Endothelial cell of coronary artery (primary cell): ENCODE data around the gene MAD1L1. TPM values are rescaled to one million over a fixed set of nuclear protein-coding genes. Genes with fewer than 3 reads are reported as not detected.

ENCODE experiments used
- total RNA-seq: library from RNA; depleted of rRNA; stranded (reverse); fragments of >200 nt; gene quantifications from 2 replicates; pipeline ENCODE4 v1.2.3, GENCODE V29; 2014

Gene MAD1L1
- 68.5 and 72.6 TPM in 2 replicates for total RNA-seq

GRCh38 chr7:2232766-2233520 is at the start of gene MAD1L1:
MAD1L1 (minus strand) TSS chr7:2232945; CDS start chr7:2230133, 2,812 bp downstream.

GRCh38 chr7:2241580-2242540 is 9.1 kb upstream of the MAD1L1 start, which contains the start of the genes MRM2 and NUDT1:
MRM2 (minus strand) TSS chr7:2242205; CDS start chr7:2242169, 36 bp downstream.
NUDT1 (plus strand) TSS chr7:2242226; CDS start chr7:2244575, 2,349 bp downstream.

Other genes with a start within 250 kb of the MAD1L1 start
- gene MRM2, start 9.3 kb upstream of the MAD1L1 start, total RNA-seq: 12.0 and 12.1 TPM in 2 replicates
- gene NUDT1, start 9.3 kb upstream of the MAD1L1 start, total RNA-seq: 17.3 and 17.5 TPM in 2 replicates
- 6.4 and 8.0 TPM in 2 replicates for gene SNX8, start 81.5 kb upstream of the MAD1L1 start, total RNA-seq
- gene EIF3B, start 121.9 kb upstream of the MAD1L1 start, total RNA-seq: 232 and 247 TPM in 2 replicates
- gene CHST12, start 170.7 kb upstream of the MAD1L1 start, total RNA-seq: 4.6 and 6.7 TPM in 2 replicates
- not detected in 2 replicates for gene GRIFIN, start 243.5 kb upstream of the MAD1L1 start, total RNA-seq